HFFc6 (cell line): ENCODE results near the gene ACTN1. TPM values are rescaled to one million over a fixed set of nuclear protein-coding genes. Genes with fewer than 3 reads are reported as not detected.
A peak's percentile ranks its signal among the peaks of the same experiment; 100 is the strongest.
"Not testable (repeated sequence)": the region's sequence is repeated elsewhere in the genome, so short reads cannot be mapped to it uniquely, and the experiment has no call there.

Experiments used
- DNase-seq: peaks from one replicate; pipeline ENCODE4 v3.0.0-alpha.2; 2018
- H3K27ac Mint-ChIP-seq: 2 replicates; pipeline ENCODE4 v1.8.0; 2020; ENCODE audit warnings: mild to moderate bottlenecking, mixed read lengths
- H3K27me3 Mint-ChIP-seq: 2 replicates; pipeline ENCODE4 v1.8.0; 2021; ENCODE audit warnings: mild to moderate bottlenecking, moderate library complexity, mixed read lengths; ENCODE audit not compliant: insufficient read depth
- H3K36me3 Mint-ChIP-seq: 2 replicates; pipeline ENCODE4 v1.8.0; 2021; ENCODE audit warnings: low read depth, mixed read lengths
- H3K4me1 Mint-ChIP-seq: 2 replicates; pipeline ENCODE4 v1.8.0; 2020; ENCODE audit warnings: low read depth, mixed read lengths
- H3K4me3 Mint-ChIP-seq: 2 replicates; pipeline ENCODE4 v1.8.0; 2020; ENCODE audit warnings: mild to moderate bottlenecking, moderate library complexity, mixed read lengths
- H3K9me3 Mint-ChIP-seq: 2 replicates; pipeline ENCODE4 v1.8.0; 2020; ENCODE audit warnings: mild to moderate bottlenecking, mixed read lengths
- CTCF ChIP-seq: fragments of 200-600 bp; sonication (generic); IDR thresholded peaks from 2 replicates; pipeline ENCODE4 v1.5.0; 2021; ENCODE audit warnings: antibody characterized with exemption, mild to moderate bottlenecking
- long read RNA-seq: library from polyadenylated mRNA; unstranded; transcript quantifications from one replicate; pipeline ENCODE4 v2.0.0, GENCODE V29; 2019
- total RNA-seq, 6 experiments: library from RNA; stranded (reverse); fragmentation: NEBNext Ultra II Directional; extraction: Animal tissue kit (Norgen Biotek cat#: 25700); gene quantifications; 2 replicates in 1 of 6; 3 replicates in 5 of 6; pipeline ENCODE4 v1.2.3, GENCODE V29; 2021

ACTN1 gene
- 100 to 1,000 TPM; 749 to 847 (median 825) TPM for total RNA-seq
- long read RNA-seq, full-length matches to known transcripts: 834 of 1,184 reads
- long read RNA-seq, partial matches to known transcripts: 227 of 1,184 reads
- long read RNA-seq, other reads (novel, unspliced or antisense): 123 of 1,184 reads

- DNase-seq: peak; percentile 97
- H3K4me3 Mint-ChIP-seq: peak within 1 kb of the TSS; percentile 94
- H3K4me1 Mint-ChIP-seq: peaks cover 71% of the 10 kb centered on the region
- H3K27ac Mint-ChIP-seq: peak within 1 kb of the TSS; percentile 95
- TF ChIP-seq CTCF: 0 out of 2 replicates have a peak, but pooled peaks have one; percentile 10
- H3K27me3 Mint-ChIP-seq: peaks cover 9% of the 10 kb centered on the region
- peaks cover 41% of the 10 kb centered on the region for H3K36me3 Mint-ChIP-seq
- no peaks in the 10 kb centered on the region for H3K9me3 Mint-ChIP-seq
Measured at GRCh38 chr14:68979021-68979721, at the start of gene ACTN1. Gene ACTN1, minus strand, starts transcription at chr14:68979302. Its CDS starts 246 bp downstream, at chr14:68979056.

DNA sequence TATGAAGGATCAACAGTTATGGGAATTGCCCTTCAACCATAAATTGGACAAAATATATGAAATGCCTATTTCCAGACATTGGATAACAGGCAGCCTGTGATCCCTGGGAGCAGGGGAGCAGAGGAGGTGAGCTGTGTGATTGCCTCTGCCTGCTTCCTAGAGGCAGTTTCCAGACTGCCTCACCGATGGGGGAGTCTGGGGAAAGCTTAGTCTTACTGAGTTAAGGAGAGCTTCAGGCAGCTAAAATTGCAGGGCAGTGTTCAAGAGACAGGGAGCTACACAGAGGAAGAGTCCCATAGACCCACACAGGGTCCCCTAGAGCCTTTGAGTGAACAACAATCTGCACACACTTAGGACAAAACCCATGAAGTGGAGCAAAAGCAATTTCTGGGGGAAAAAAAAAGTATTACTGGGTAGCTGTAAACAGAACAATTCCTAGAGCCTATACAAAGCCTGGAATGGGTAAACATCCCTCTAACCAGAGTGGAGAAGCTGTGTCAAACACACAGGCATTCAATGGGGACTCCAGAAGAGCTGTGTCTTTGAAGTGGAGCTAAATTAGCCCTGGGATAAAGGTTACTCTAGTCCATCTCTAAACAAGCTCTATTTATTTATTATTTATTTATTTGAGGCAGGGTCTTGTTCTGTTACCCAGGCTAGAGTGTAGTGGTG lies 48.3 kb upstream of the ACTN1 start:
- Mint-ChIP-seq H3K9me3 (no peaks in the 10 kb centered on the region), H3K27ac (no peak overlapping the region), H3K4me1 (no peaks in the 10 kb centered on the region), H3K27me3 (peaks cover 6% of the 10 kb centered on the region), H3K4me3 (no peak overlapping the region), H3K36me3 (no peaks in the 10 kb centered on the region)
- no peak for TF ChIP-seq CTCF
- DNase-seq: no peak

DNA sequence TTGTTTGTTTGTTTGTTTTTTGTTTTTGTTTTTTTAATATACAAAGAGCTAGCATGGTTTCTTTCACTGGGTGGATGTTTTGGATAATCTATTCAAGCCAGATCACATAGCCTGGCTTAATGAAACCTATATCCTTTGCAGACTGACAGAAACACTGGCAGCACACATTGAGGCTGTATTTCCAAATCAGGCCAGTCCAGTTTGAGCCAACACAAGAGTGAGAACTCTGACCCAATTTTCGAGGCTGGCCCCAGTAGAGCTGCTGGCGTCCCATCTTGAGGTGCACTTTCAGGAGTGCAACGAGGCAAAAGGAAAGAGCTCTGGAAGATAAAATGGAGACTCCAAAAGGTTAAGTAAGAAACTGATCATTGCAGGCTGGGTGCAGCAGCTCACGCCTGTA lies 43.9 kb upstream of the ACTN1 start:
- Mint-ChIP-seq H3K4me3 (no peak overlapping the region), H3K27ac (no peak overlapping the region), H3K4me1 (no peaks in the 10 kb centered on the region), H3K36me3 (no peaks in the 10 kb centered on the region), H3K27me3 (peaks cover 6% of the 10 kb centered on the region), H3K9me3 (no peaks in the 10 kb centered on the region)
- TF ChIP-seq CTCF: no peak
- no peak for DNase-seq

DNA sequence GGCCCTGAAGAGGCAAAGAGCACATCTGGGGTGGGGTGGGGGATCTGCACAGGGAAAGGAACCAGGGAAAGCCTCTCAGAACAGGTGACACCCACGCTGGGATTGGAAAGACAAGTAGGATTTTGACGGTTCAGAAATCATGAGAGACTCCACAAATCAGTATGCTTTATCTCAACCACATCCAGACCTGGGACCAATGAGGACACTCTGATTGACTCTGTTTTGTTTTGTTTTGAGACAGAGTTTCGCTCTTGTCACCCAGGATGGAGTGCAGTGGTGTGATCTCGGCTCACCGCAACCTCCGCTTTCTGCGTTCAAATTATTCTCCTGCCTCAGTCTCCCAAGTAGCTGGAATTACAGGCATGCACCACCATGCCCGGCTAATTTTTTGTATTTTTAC lies 43.0 kb upstream of the ACTN1 start:
- not testable (repeated sequence) for H3K36me3 Mint-ChIP-seq, DNase-seq, H3K9me3 Mint-ChIP-seq, H3K4me3 Mint-ChIP-seq, H3K27ac Mint-ChIP-seq, H3K4me1 Mint-ChIP-seq, H3K27me3 Mint-ChIP-seq

- Mint-ChIP-seq H3K4me3 (no peak overlapping the region), H3K36me3 (no peaks in the 10 kb centered on the region), H3K27me3 (peaks cover 1% of the 10 kb centered on the region), H3K9me3 (no peaks in the 10 kb centered on the region), H3K4me1 (peaks cover 22% of the 10 kb centered on the region), H3K27ac (no peak overlapping the region)
- no peak for DNase-seq
- no peak for TF ChIP-seq CTCF
Measured at GRCh38 chr14:69017706-69018105, 38.6 kb upstream of the ACTN1 start.

DNA sequence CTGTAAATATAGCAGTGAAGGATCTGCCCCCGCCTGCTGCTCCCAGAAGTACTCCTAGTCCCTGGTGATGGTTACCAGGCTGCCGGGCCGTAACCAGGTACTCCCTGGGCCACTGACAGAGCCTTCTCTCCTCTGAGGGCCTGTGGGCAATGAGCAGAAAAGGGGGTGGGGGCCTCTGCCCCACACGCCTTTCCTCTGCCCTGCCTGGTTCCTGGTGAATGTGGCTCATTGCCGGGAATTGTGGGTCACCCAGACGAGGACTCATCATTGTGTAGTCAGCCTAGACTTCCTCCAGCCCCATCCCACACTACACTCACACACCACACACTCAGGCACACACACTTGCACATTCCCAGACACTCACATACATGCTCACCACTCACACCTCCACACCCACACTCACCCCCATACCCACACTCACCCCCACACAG lies 35.7 kb upstream of the ACTN1 start:
- Mint-ChIP-seq H3K4me3 (no peak overlapping the region), H3K27ac (peak overlapping the region; percentile 8), H3K9me3 (no peaks in the 10 kb centered on the region), H3K36me3 (no peaks in the 10 kb centered on the region), H3K27me3 (peaks cover 1% of the 10 kb centered on the region), H3K4me1 (peaks cover 38% of the 10 kb centered on the region)
- no peak for TF ChIP-seq CTCF
- DNase-seq: peak; percentile 30
